Fibroblast of pulmonary artery (primary cell): Measurements from ENCODE around the gene TRIM49B.
"Not testable (repeated sequence)": the region's sequence is repeated elsewhere in the genome, so short reads cannot be mapped to it uniquely, and the experiment has no call there.

Source experiments
- DNase-seq: peaks from one replicate; pipeline ENCODE4 v3.0.0-alpha.2; 2010; ENCODE audit warnings: low read depth
- H3K4me3 ChIP-seq: replicated peaks from 2 replicates; pipeline ENCODE4 v1.5.1; 2011; ENCODE audit warnings: low read depth, mild to moderate bottlenecking, control low read depth, low read length, moderate library complexity

TRIM49B gene, protein sequence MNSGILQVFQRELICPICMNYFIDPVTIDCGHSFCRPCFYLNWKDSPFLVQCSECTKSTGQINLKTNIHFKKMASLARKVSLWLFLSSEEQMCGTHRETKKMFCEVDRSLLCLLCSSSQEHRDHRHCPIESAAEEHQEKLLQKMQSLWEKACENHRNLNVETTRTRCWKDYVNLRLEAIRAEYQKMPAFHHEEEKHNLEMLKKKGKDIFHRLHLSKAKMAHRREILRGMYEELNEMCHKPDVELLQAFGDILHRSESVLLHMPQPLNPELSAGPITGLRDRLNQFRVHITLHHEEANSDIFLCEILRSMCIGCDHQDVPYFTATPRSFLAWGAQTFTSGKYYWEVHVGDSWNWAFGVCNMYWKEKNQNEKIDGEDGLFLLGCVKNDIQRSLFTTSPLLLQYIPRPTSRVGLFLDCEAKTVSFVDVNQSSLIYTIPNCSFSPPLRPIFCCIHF

GRCh38 chr11:49028523-49028922, at the start of gene TRIM49B:
Gene TRIM49B (plus strand): TSS chr11:49028823. CDS start chr11:49031600, 2,777 bp downstream.
- H3K4me3 ChIP-seq, DNase-seq: not testable (repeated sequence)

DNA sequence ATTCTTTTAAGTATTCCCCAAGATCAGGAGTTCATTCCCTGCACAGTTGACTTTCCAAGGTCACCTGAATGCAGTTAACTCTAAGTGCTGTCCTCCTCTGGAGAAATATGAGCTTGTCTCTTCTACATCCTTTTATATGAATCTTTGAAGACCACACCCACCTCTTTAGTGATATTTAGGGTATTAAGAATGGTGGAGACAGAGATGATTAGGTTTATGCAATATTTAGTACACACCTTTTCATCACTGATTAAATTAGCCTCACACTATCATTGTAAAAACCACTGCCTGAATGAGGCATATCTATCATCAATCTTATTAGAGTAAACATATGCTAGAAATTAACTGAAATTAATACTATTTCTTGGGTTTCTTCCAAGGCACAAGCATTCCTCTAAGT, 44.8 kb upstream of the TRIM49B start, which contains the start of gene TRIM51G:
TSS of gene TRIM51G (minus strand) at position 101 of the 400 bp plus-strand sequence. CDS start 2,190 bp downstream, outside the sequence.
- DNase-seq: not testable (repeated sequence)

GRCh38 chr11:49048229-49048628, 19.6 kb downstream of the TRIM49B start:
- DNase-seq, H3K4me3 ChIP-seq: not testable (repeated sequence)

More for the DNA sequence above, 44.8 kb upstream of the TRIM49B start, which contains the start of gene TRIM51G:
- not testable (repeated sequence) for H3K4me3 ChIP-seq

DNA sequence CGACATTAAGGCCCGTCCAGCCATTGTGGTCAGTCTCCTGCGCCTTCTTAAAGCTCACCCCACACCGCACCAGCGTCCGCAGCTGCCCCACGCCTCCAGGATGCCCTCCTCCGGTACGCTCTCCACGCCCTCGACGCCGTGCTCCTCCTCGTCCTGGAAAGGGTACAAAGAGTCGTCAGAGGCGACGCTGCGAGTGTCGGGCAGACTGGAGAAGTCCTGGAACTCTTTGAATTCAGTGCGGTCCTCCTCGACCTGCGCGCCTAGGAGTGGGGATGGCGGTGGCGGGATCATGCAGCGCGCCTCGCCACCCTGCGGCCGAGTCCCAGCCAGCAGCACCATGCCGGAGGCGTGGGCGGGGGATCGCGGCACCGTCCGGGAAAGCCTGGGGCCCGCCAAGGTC, 21.2 kb downstream of the TRIM49B start:
- not testable (repeated sequence) for H3K4me3 ChIP-seq, DNase-seq

- not testable (repeated sequence) for H3K4me3 ChIP-seq, DNase-seq
These were observed 30.4 kb downstream of the TRIM49B start, which contains the start of gene TRIM64C for GRCh38 chr11:49059012-49059411. Gene TRIM64C (minus strand): TSS chr11:49059112. CDS start chr11:49059112, 0 bp downstream.

DNA sequence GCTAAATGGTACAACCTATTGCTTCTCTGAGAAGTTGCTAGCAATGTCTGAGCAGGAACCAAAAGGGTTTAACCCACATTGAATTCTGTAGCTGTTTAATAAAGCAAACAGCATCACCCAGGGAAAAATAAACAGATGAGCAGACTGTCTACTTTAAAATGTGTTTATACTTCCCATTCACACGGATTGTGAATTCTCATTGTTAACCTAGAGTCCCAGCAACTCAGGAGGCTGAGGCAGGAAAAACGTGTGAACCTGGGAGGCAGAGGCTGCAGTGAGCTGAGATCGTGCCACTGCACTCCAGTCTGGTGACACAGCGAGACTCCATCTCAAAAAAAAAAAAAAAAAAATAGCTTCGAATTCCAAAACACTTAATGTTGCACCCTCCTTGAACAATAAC, 41.3 kb downstream of the TRIM49B start:
- not testable (repeated sequence) for H3K4me3 ChIP-seq, DNase-seq
